WI38 (cell line): Measurements from ENCODE around the gene FPGS.
A peak's percentile ranks its signal among the peaks of the same experiment; 100 is the strongest.

Experiments used
- H3K4me3 ChIP-seq: 2 replicates; pipeline ENCODE4 v1.5.1; 2011; ENCODE audit warnings: low read depth, mild to moderate bottlenecking, control low read depth, low read length
- CTCF ChIP-seq: IDR thresholded peaks from 2 replicates; pipeline ENCODE4 v1.5.1; 2012; ENCODE audit warnings: low read depth, mild to moderate bottlenecking, control low read depth, low read length

Gene FPGS

GRCh38 chr9:127816362-127816725, 13.7 kb downstream of the FPGS start:
- H3K4me3 ChIP-seq, result no peak overlapping the region
- TF ChIP-seq CTCF, result no peak

GRCh38 chr9:127816728-127817127, 14.0 kb downstream of the FPGS start:
- no peak overlapping the region for H3K4me3 ChIP-seq
- no peak for TF ChIP-seq CTCF

- TF ChIP-seq CTCF, result no peak
- H3K4me3 ChIP-seq, result no peak overlapping the region
Measured at GRCh38 chr9:127817881-127818434, 15.3 kb downstream of the FPGS start.

- TF ChIP-seq CTCF, result no peak
- no peak overlapping the region for H3K4me3 ChIP-seq
Measured at GRCh38 chr9:127818574-127818973, 15.9 kb downstream of the FPGS start.

GRCh38 chr9:127822108-127822507, 19.4 kb downstream of the FPGS start:
- H3K4me3 ChIP-seq, result no peak overlapping the region
- TF ChIP-seq CTCF, result no peak

GRCh38 chr9:127825319-127826051, 22.8 kb downstream of the FPGS start:
- no peak overlapping the region for H3K4me3 ChIP-seq
- peak; percentile 4; the same call in 1 of the 2 replicates for TF ChIP-seq CTCF

- no peak for TF ChIP-seq CTCF
- no peak overlapping the region for H3K4me3 ChIP-seq
Measured at GRCh38 chr9:127826253-127826913, 23.7 kb downstream of the FPGS start.
